ENCODE measurements around the gene KRT85.

The KRT85 gene

DNA sequence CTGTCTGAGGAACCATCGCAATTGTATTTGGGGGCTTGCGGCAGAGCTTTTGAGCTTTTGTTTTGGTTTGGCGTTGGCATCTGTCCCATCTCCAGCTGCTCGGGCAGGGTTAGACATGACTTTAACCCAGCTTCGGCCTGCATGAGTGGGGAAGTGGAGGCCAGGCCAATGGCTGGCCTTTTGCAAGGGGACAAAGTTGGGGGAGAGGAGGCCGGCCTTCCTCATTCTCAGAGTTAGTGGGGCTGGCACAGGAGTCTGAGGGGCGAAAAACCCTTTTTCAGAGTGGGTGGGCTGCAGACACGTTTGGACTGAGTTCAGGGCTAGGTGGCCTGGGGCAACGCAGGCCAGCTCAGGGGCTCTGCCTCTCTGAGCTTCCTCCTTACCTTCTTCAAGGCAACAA is 33.6 kb upstream of the KRT85 start:
- Histone ChIP-seq H3K4me1 (ENCODE audit: insufficient read depth, low read length, poor library complexity, severe bottlenecking) (no peaks in the 10 kb centered on the region), H3K27me3 (ENCODE audit: insufficient read depth, low read length, poor library complexity, severe bottlenecking) (no peaks in the 10 kb centered on the region), H4K20me1 (ENCODE audit: insufficient read depth, low read length, poor library complexity, severe bottlenecking) (no peaks in the 10 kb centered on the region), H2AFZ (ENCODE audit: low read length) (no peak overlapping the region), H3K4me3 (ENCODE audit: low read length, poor library complexity, severe bottlenecking) (no peak overlapping the region), H3K9me3 (ENCODE audit: insufficient read depth, low read depth, low read length) (no peaks in the 10 kb centered on the region), H3K36me3 (ENCODE audit: insufficient read depth, low read length) (no peaks in the 10 kb centered on the region), H3K9ac (ENCODE audit: low read depth, low read length, poor library complexity, severe bottlenecking) (no peak overlapping the region), H3K4me2 (ENCODE audit: low read depth, low read length, poor library complexity, severe bottlenecking) (no peak overlapping the region), H3K79me2 (ENCODE audit: insufficient read depth, low read length) (no peaks in the 10 kb centered on the region), H3F3A (ENCODE audit: low read depth) (no peaks in the 10 kb centered on the region), H3K9me2 (replicated peaks; ENCODE audit: low read depth, low read length) (no peaks in the 10 kb centered on the region)
- TF ChIP-seq, protein P1, sequence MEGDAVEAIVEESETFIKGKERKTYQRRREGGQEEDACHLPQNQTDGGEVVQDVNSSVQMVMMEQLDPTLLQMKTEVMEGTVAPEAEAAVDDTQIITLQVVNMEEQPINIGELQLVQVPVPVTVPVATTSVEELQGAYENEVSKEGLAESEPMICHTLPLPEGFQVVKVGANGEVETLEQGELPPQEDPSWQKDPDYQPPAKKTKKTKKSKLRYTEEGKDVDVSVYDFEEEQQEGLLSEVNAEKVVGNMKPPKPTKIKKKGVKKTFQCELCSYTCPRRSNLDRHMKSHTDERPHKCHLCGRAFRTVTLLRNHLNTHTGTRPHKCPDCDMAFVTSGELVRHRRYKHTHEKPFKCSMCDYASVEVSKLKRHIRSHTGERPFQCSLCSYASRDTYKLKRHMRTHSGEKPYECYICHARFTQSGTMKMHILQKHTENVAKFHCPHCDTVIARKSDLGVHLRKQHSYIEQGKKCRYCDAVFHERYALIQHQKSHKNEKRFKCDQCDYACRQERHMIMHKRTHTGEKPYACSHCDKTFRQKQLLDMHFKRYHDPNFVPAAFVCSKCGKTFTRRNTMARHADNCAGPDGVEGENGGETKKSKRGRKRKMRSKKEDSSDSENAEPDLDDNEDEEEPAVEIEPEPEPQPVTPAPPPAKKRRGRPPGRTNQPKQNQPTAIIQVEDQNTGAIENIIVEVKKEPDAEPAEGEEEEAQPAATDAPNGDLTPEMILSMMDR (conservative IDR thresholded peaks at IDR 0.05; ENCODE audit: low read length), result no peak
- TF ChIP-seq EZH2phosphoT487 (IDR thresholded peaks at IDR 0.05; ENCODE audit: borderline replicate concordance), result no peak

DNA sequence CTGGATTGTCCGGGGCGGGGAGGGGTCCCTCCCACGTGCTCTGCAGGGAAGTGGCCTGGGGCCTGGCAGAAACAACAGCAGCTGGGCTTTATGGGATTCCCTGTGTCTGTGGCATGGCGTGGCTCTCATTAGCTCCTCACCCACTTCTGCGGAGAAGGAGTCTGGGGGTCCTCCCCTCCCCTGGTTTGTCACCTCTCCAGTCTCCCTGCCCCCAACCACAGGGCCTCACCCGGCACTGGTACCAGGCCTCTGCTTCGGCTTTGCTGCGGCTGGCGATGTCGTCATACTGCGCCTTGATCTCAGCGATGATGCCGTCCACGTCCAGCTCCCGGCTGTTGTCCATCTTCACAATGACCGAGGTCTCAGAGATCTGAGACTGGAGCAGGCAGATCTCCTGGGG is 32.5 kb upstream of the KRT85 start:
- TF ChIP-seq EZH2phosphoT487 (IDR thresholded peaks at IDR 0.05; ENCODE audit: borderline replicate concordance), result no peak
- TF ChIP-seq, protein P1 (conservative IDR thresholded peaks at IDR 0.05; ENCODE audit: low read length), result no peak
- H2AFZ ChIP-seq (ENCODE audit: low read length), result no peak overlapping the region
- no peaks in the 10 kb centered on the region for H3K27me3 ChIP-seq (ENCODE audit: insufficient read depth, low read length, poor library complexity, severe bottlenecking)

GRCh38 chr12:52398176-52398575 is 30.9 kb upstream of the KRT85 start:
- Histone ChIP-seq H3F3A (ENCODE audit: low read depth) (no peaks in the 10 kb centered on the region), H2AFZ (ENCODE audit: low read length) (no peak overlapping the region), H3K4me1 (ENCODE audit: insufficient read depth, low read length, poor library complexity, severe bottlenecking) (no peaks in the 10 kb centered on the region), H3K4me3 (ENCODE audit: low read length, poor library complexity, severe bottlenecking) (no peak overlapping the region), H4K20me1 (ENCODE audit: insufficient read depth, low read length, poor library complexity, severe bottlenecking) (no peaks in the 10 kb centered on the region), H3K9ac (ENCODE audit: low read depth, low read length, poor library complexity, severe bottlenecking) (no peak overlapping the region), H3K27me3 (ENCODE audit: insufficient read depth, low read length, poor library complexity, severe bottlenecking) (no peaks in the 10 kb centered on the region), H3K36me3 (ENCODE audit: insufficient read depth, low read length) (no peaks in the 10 kb centered on the region), H3K4me2 (ENCODE audit: low read depth, low read length, poor library complexity, severe bottlenecking) (no peak overlapping the region), H3K79me2 (ENCODE audit: insufficient read depth, low read length) (no peaks in the 10 kb centered on the region), H3K9me3 (ENCODE audit: insufficient read depth, low read depth, low read length) (no peaks in the 10 kb centered on the region), H3K9me2 (replicated peaks; ENCODE audit: low read depth, low read length) (no peaks in the 10 kb centered on the region)
- TF ChIP-seq, protein P1 (conservative IDR thresholded peaks at IDR 0.05; ENCODE audit: low read length), result no peak
- TF ChIP-seq EZH2phosphoT487 (IDR thresholded peaks at IDR 0.05; ENCODE audit: borderline replicate concordance), result no peak

More for the DNA sequence above, 32.5 kb upstream of the KRT85 start:
- H3K9me3 ChIP-seq (ENCODE audit: insufficient read depth, low read depth, low read length), result no peaks in the 10 kb centered on the region
- H3K4me3 ChIP-seq (ENCODE audit: low read length, poor library complexity, severe bottlenecking), result no peak overlapping the region
- H3K79me2 ChIP-seq (ENCODE audit: insufficient read depth, low read length), result no peaks in the 10 kb centered on the region
- no peaks in the 10 kb centered on the region for H3F3A ChIP-seq (ENCODE audit: low read depth)
- H3K9ac ChIP-seq (ENCODE audit: low read depth, low read length, poor library complexity, severe bottlenecking), result no peak overlapping the region
- no peaks in the 10 kb centered on the region for H3K9me2 ChIP-seq (replicated peaks; ENCODE audit: low read depth, low read length)
- no peaks in the 10 kb centered on the region for H4K20me1 ChIP-seq (ENCODE audit: insufficient read depth, low read length, poor library complexity, severe bottlenecking)
- H3K4me2 ChIP-seq (ENCODE audit: low read depth, low read length, poor library complexity, severe bottlenecking), result no peak overlapping the region
- H3K36me3 ChIP-seq (ENCODE audit: insufficient read depth, low read length), result no peaks in the 10 kb centered on the region
- no peaks in the 10 kb centered on the region for H3K4me1 ChIP-seq (ENCODE audit: insufficient read depth, low read length, poor library complexity, severe bottlenecking)
